ENCODE measurements around the gene CACNA2D1. TPM values are rescaled to one million over a fixed set of nuclear protein-coding genes. Genes with fewer than 3 reads are reported as not detected.

Gene CACNA2D1
- total RNA-seq, 4 donors from 2014 or later = 30.6 to 60.0 (median 45.7) TPM

DNA sequence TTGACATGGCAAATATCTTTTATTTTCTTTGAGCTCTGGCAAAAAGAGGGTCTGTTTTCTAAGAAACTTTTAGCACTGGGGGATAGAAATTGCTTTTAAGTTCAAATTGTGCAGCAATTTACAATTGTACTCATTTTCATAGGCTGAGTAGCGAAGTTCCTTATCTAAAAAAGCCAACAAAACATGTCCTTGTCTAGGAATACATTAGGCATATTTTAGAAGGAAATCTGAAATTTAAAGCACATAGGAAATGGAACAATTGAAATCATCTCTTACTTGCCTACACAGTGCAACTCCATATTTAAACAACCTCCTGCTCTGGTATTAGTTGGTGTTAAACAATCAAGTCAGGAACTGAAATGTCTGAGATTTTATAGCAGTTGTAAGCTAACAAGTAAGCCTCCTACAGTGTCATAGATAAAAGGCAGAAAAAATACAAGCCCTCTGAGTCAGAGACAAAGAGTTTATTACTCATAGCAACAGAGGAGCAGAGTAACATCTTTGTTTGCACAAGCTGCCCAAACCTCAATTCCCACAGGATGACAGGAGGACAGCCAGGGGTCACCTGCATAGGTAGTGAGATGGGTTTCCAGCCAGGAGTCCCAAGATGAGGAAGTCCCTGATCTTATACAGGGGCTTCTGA, 393.6 kb downstream of the CACNA2D1 start:
- no peak for DNase-seq (ENCODE audit: extremely low spot score)
- H3K27ac ChIP-seq (replicated peaks in 1 of 4) = peak overlapping the region in 3 of 4 donors; percentile 41 to 48 (median 46)
- WGBS = 88% methylated on average over 1 of the region's 1 CpG
- no peaks in the 10 kb centered on the region for H3K36me3 ChIP-seq
- peaks cover 0 to 40% (median 28%) of the 10 kb centered on the region in 4 donors for H3K4me1 ChIP-seq
- no peak for TF ChIP-seq EP300 (IDR thresholded peaks at IDR 0.05)
- TF ChIP-seq POLR2AphosphoS5 (IDR thresholded peaks at IDR 0.05) = peak in 1 of 2 donors; percentile 36
- TF ChIP-seq, protein P1, sequence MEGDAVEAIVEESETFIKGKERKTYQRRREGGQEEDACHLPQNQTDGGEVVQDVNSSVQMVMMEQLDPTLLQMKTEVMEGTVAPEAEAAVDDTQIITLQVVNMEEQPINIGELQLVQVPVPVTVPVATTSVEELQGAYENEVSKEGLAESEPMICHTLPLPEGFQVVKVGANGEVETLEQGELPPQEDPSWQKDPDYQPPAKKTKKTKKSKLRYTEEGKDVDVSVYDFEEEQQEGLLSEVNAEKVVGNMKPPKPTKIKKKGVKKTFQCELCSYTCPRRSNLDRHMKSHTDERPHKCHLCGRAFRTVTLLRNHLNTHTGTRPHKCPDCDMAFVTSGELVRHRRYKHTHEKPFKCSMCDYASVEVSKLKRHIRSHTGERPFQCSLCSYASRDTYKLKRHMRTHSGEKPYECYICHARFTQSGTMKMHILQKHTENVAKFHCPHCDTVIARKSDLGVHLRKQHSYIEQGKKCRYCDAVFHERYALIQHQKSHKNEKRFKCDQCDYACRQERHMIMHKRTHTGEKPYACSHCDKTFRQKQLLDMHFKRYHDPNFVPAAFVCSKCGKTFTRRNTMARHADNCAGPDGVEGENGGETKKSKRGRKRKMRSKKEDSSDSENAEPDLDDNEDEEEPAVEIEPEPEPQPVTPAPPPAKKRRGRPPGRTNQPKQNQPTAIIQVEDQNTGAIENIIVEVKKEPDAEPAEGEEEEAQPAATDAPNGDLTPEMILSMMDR (IDR thresholded peaks at IDR 0.05) = no peak
- no peak for TF ChIP-seq POLR2A (IDR thresholded peaks at IDR 0.05; ENCODE audit: low read depth)
- H3K27me3 ChIP-seq = no peaks in the 10 kb centered on the region
- no peak overlapping the region for H3K4me3 ChIP-seq
- intact Hi-C loops (cut with DNase I) = loop anchor here (10.0 kb wide), 2 partner anchors 185 to 555 kb away; no protein-coding TSS in a partner anchor
- H3K9me3 ChIP-seq = no peaks in the 10 kb centered on the region

DNA sequence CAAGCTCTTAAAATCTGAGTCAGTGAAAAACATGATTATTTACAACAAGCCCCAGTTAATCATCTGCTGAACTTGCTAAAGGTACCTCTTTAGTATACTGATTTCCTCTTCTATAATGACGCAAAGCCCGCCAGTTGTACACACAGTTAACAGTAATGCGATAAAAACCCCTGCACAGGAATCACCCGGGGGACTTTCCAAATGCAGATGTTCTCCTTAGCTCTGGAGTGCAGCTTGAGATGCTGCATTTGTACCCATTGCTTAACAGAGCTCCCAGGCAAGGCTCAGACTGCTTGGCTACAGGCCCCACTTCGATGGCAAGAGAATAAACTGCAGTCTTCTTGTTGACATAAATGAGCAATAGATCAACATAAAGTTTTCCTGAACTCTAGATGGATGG, 394.1 kb downstream of the CACNA2D1 start:
- intact Hi-C loops (cut with DNase I) = loop anchor here (10.0 kb wide), 2 partner anchors 185 to 555 kb away; no protein-coding TSS in a partner anchor
- no peak for DNase-seq (ENCODE audit: extremely low spot score)
- Histone ChIP-seq H3K27me3 (no peaks in the 10 kb centered on the region), H3K27ac (replicated peaks in 1 of 4) (peak overlapping the region in 3 of 4 donors; percentile 32 to 48 (median 41)), H3K4me1 (peaks cover 0 to 40% (median 28%) of the 10 kb centered on the region in 4 donors), H3K4me3 (no peak overlapping the region), H3K36me3 (no peaks in the 10 kb centered on the region), H3K9me3 (no peaks in the 10 kb centered on the region)
- WGBS = 64% methylated on average over 5 of the region's 5 CpGs
- TF ChIP-seq, protein P1 (IDR thresholded peaks at IDR 0.05) = no peak
- no peak for TF ChIP-seq POLR2A (IDR thresholded peaks at IDR 0.05; ENCODE audit: low read depth)
- TF ChIP-seq POLR2AphosphoS5 (IDR thresholded peaks at IDR 0.05) = no peak
- TF ChIP-seq EP300 (IDR thresholded peaks at IDR 0.05) = no peak

DNA sequence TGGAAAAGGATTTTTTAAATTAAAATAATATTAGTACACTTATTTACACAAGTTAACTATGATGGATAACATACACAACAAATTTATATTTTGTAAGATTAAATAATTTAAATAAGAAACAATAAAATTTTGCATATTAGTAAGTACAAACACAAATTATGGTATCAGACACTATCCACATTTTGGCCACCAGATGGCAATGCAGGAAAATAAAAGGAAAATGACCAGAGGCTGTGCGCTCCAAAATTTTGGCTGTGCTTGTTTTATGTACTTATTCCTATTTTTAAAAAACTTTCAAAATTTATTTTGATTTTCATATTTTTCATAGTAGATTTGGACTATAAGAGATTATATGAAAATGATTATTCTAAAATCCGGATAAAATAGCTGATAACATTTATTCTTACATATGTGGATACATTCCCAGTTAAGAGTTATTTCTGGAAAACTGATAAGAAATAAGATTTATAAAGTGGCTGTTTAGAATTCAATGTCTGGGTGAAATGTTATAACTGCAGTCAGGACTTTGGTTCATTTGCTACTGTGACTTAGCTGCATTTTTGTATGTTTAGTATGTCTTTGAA, 399.0 kb downstream of the CACNA2D1 start:
- Histone ChIP-seq H3K4me1 (peaks cover 0 to 10% (median 6%) of the 10 kb centered on the region in 4 donors), H3K9me3 (no peaks in the 10 kb centered on the region), H3K4me3 (no peak overlapping the region), H3K27me3 (no peaks in the 10 kb centered on the region), H3K27ac (replicated peaks in 1 of 4) (no peak overlapping the region), H3K36me3 (no peaks in the 10 kb centered on the region)
- DNase-seq (ENCODE audit: extremely low spot score) = no peak
- 10% methylated on average over 2 of the region's 2 CpGs for WGBS
- intact Hi-C loops (cut with DNase I) = loop anchor here (5.0 to 10.0 kb wide), 4 partner anchors 190 to 560 kb away; no protein-coding TSS in a partner anchor
- TF ChIP-seq EP300 (IDR thresholded peaks at IDR 0.05) (no peak), POLR2A (IDR thresholded peaks at IDR 0.05; ENCODE audit: low read depth) (no peak), POLR2AphosphoS5 (IDR thresholded peaks at IDR 0.05) (no peak)
- TF ChIP-seq, protein P1 (IDR thresholded peaks at IDR 0.05) = peak; percentile 72 to 79 (median 74)

DNA sequence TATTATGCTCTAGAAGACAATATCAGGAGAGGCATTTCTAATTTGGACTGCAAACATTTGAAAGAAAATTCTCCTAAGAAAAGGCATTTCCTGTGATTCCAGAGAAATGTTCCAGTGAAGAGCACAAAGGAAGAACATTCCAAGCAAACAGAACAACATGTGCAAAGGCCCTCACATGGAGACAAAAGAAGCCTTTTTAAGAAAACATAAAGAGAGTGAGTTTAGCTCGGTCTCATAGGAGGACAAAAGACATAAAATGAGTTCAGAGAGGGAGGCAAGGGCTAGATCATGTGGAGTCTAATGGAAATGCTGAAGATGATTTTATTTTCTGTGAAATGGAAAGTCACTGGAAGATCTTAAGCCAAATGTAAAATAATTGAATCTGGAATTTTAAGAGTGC, 404.0 kb downstream of the CACNA2D1 start:
- 93% methylated on average over 1 of the region's 1 CpG for WGBS
- DNase-seq (ENCODE audit: extremely low spot score) = no peak
- H3K4me3 ChIP-seq = no peak overlapping the region
- H3K27me3 ChIP-seq = no peaks in the 10 kb centered on the region
- no peaks in the 10 kb centered on the region for H3K9me3 ChIP-seq
- no peak for TF ChIP-seq EP300 (IDR thresholded peaks at IDR 0.05)
- no peak for TF ChIP-seq POLR2A (IDR thresholded peaks at IDR 0.05; ENCODE audit: low read depth)
- TF ChIP-seq, protein P1 (IDR thresholded peaks at IDR 0.05) = no peak
- TF ChIP-seq POLR2AphosphoS5 (IDR thresholded peaks at IDR 0.05) = no peak
- intact Hi-C loops (cut with DNase I) = loop anchor here (5.0 to 10.0 kb wide), 4 partner anchors 195 to 565 kb away; no protein-coding TSS in a partner anchor
- H3K4me1 ChIP-seq = peaks cover 0 to 3% (median under 1%) of the 10 kb centered on the region in 4 donors
- H3K27ac ChIP-seq (replicated peaks in 1 of 4) = no peak overlapping the region
- H3K36me3 ChIP-seq = peaks cover 0 to 8% (median 0%) of the 10 kb centered on the region in 4 donors
